Endothelial cell (in vitro differentiated cells): ENCODE results near the gene PSMA7. TPM values are rescaled to one million over a fixed set of nuclear protein-coding genes. Genes with fewer than 3 reads are reported as not detected.

Experiments used
- DNase-seq: peaks from one replicate; pipeline ENCODE4 v3.0.0; 2021; ENCODE audit warnings: low spot score
- H3K27ac Mint-ChIP-seq: one replicate; pipeline ENCODE4 v1.8.0; 2021; ENCODE audit warnings: mixed read lengths, inconsistent platforms; ENCODE audit not compliant: unreplicated experiment
- H3K27me3 Mint-ChIP-seq: one replicate; pipeline ENCODE4 v1.8.0; 2021; ENCODE audit warnings: mild to moderate bottlenecking, moderate library complexity, mixed read lengths, inconsistent platforms; ENCODE audit not compliant: unreplicated experiment
- H3K36me3 Mint-ChIP-seq: one replicate; pipeline ENCODE4 v1.8.0; 2021; ENCODE audit warnings: mild to moderate bottlenecking, low read depth, mixed read lengths, inconsistent platforms; ENCODE audit not compliant: unreplicated experiment
- H3K4me1 Mint-ChIP-seq: one replicate; pipeline ENCODE4 v1.8.0; 2021; ENCODE audit warnings: mild to moderate bottlenecking, mixed read lengths, inconsistent platforms; ENCODE audit not compliant: unreplicated experiment
- H3K4me3 Mint-ChIP-seq: one replicate; pipeline ENCODE4 v1.8.0; 2021; ENCODE audit warnings: mild to moderate bottlenecking, mixed read lengths, inconsistent platforms; ENCODE audit not compliant: unreplicated experiment
- H3K9me3 Mint-ChIP-seq: one replicate; pipeline ENCODE4 v1.8.0; 2021; ENCODE audit warnings: mixed read lengths, inconsistent platforms; ENCODE audit not compliant: unreplicated experiment
- CTCF ChIP-seq: fragments of 200-600 bp; sonication (generic); IDR thresholded peaks from one replicate; pipeline ENCODE4 v1.5.0; 2021; ENCODE audit warnings: antibody characterized with exemption; ENCODE audit not compliant: unreplicated experiment
- total RNA-seq: library from RNA; stranded (reverse); fragmentation: NEBNext Ultra II Directional; extraction: Animal tissue kit (Norgen Biotek cat#: 25700); gene quantifications from one replicate; pipeline ENCODE4 v1.2.1, GENCODE V29; 2021; ENCODE audit not compliant: unreplicated experiment

Gene PSMA7
- total RNA-seq, 1 donor from 2014 or later, result 302 TPM

GRCh38 chr20:62138912-62139311, 4.3 kb downstream of the PSMA7 start:
- TF ChIP-seq CTCF, result no peak
- Mint-ChIP-seq H3K27me3 (peaks cover 15% of the 10 kb centered on the region), H3K27ac (peak overlapping the region; percentile 42)

DNA sequence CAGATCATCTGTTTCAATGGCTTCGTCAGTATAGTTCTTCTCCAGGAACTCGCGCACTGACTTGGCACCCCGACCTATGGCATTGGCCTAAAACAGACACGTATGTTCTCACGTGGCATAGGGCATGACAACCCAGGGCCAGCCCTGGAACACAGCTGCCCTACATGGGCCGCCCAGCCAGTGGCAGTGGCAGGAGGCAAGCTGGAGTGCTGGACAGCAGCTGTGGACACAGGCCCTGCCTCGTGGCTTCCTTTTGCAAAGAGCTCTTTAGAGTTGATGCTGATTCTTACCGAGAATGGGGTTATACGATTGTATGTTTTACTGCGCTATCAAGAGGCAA, 5.0 kb downstream of the PSMA7 start:
- H3K27me3 Mint-ChIP-seq, result peaks cover 15% of the 10 kb centered on the region
- no peak overlapping the region for H3K27ac Mint-ChIP-seq
- H3K36me3 Mint-ChIP-seq, result peaks cover 47% of the 10 kb centered on the region
- TF ChIP-seq CTCF, result no peak
- no peaks in the 10 kb centered on the region for H3K9me3 Mint-ChIP-seq
- no peak for DNase-seq
- peak overlapping the region; percentile 56 for H3K4me3 Mint-ChIP-seq
- H3K4me1 Mint-ChIP-seq, result peaks cover 19% of the 10 kb centered on the region

More at GRCh38 chr20:62138912-62139311, 4.3 kb downstream of the PSMA7 start:
- Mint-ChIP-seq H3K9me3 (no peaks in the 10 kb centered on the region), H3K36me3 (peaks cover 47% of the 10 kb centered on the region), H3K4me3 (peak overlapping the region; percentile 69), H3K4me1 (peaks cover 19% of the 10 kb centered on the region)
- DNase-seq, result no peak

DNA sequence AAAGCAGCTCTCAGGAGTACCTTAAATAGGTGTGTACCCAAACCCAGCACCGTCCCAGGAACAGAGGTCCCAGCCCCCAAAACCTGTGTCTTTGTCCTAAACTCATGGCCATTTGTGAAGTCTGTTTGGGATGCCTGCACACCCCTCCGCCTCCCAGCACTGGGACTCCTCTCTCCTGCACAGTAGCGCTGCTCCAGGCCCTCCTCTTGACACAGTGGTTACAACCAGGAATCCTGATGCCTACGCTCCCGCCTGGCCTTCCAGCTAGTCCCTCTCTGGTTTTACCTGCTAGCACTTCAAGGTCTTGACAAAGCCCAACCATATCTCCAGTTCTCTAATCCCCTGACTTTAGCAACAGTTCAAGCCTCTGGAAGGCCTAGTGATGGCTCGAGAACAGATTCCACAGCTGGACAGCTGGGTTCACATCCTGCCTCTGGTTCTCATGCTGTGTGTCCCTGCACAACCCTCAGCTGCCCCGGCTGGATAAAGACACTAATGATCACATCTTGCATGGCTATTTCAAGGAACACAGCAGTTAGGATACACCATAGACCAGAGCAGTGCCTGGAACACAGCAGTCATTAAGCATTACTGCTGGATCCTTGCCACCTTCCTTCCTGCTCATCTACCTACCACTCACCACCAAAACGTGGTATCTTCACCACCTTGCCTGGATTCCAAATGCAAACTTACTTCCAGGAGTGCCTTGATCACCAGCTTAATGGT, 5.6 kb downstream of the PSMA7 start:
- H3K27ac Mint-ChIP-seq, result no peak overlapping the region
- no peak for TF ChIP-seq CTCF
- peaks cover 15% of the 10 kb centered on the region for H3K27me3 Mint-ChIP-seq
- peaks cover 19% of the 10 kb centered on the region for H3K4me1 Mint-ChIP-seq
- H3K9me3 Mint-ChIP-seq, result no peaks in the 10 kb centered on the region
- peaks cover 47% of the 10 kb centered on the region for H3K36me3 Mint-ChIP-seq
- peak overlapping the region; percentile 56 for H3K4me3 Mint-ChIP-seq
- DNase-seq, result no peak

DNA sequence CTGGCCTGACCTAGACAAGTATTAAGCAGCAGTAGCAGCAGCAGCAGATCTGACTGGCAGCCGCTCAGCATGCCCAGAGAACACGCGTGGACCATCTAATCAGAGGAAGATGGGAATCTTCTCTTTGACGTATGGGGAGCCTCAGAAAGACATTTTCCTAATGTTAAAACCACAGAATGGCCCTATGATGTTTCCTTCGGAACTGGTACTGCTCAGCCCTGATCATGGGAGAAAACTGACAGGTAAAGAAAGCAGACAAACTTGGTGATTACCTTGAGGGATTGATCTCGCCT, 6.2 kb downstream of the PSMA7 start:
- Mint-ChIP-seq H3K36me3 (peaks cover 49% of the 10 kb centered on the region), H3K4me1 (peaks cover 15% of the 10 kb centered on the region), H3K27me3 (peaks cover 11% of the 10 kb centered on the region), H3K27ac (no peak overlapping the region), H3K9me3 (no peaks in the 10 kb centered on the region), H3K4me3 (no peak overlapping the region)
- DNase-seq, result no peak
- TF ChIP-seq CTCF, result no peak

DNA sequence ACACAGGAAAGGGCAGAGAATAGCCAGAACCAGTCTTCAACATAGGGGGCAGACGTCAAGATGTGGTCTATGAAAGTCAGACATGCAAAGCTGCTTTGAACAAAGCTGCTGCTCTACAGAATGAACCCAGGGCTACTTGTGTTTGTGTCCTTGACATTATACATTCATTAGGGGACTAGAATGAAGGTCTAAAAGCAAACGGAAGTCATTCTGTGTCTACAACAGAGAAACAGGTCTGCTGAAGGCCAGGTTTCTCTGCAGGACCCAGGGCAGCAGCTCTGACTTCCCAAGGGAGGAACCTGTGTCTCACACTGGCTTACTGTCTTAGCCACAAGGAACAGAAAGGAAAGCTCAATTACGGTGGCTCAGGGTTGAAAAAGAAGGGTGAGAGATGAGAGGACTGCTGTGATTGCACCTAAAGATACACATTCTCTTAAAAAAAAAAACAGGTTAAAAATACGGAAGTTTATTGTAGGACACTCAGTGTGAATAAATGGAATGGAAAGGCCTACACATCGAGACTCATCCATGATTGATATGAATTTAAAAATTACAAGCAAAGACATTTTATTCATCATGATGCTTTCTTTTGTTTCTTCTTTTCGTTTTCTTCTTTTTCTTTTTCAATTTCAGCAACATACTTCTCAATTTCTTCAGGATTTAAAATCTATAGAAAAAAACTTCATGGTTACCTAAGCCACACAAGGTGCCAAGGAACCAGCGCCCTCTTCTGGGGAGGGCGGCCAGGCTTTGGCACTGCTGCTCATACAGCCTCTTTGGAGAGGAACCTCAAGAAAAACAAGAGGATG, 6.7 kb downstream of the PSMA7 start:
- Mint-ChIP-seq H3K27ac (no peak overlapping the region), H3K27me3 (peaks cover 12% of the 10 kb centered on the region), H3K9me3 (no peaks in the 10 kb centered on the region), H3K4me1 (peaks cover 10% of the 10 kb centered on the region), H3K36me3 (peaks cover 51% of the 10 kb centered on the region), H3K4me3 (no peak overlapping the region)
- peak; percentile 62 for TF ChIP-seq CTCF
- peak; percentile 71 for DNase-seq
